Loucy (cell line): Measurements from ENCODE around the gene PPP6C.

ENCODE experiments used
- H2AFZ ChIP-seq: fragments of 200-600 bp; sonication (generic); 2 replicates; pipeline ENCODE4 v1.6.0; 2016; ENCODE audit warnings: antibody characterized with exemption, mild to moderate bottlenecking, low read length, moderate library complexity
- H3F3A ChIP-seq: fragments of 200-600 bp; 2 replicates; pipeline ENCODE4 v1.6.0; 2016; ENCODE audit warnings: antibody characterized with exemption, low read depth, mild to moderate bottlenecking
- H3K27me3 ChIP-seq: fragments of 200-600 bp; sonication (generic); 2 replicates; pipeline ENCODE4 v1.6.1; 2014; ENCODE audit warnings: low read length, mild to moderate bottlenecking; ENCODE audit not compliant: insufficient read depth, poor library complexity, severe bottlenecking
- H3K36me3 ChIP-seq: fragments of 200-600 bp; sonication (generic); 2 replicates; pipeline ENCODE4 v1.6.1; 2016; ENCODE audit warnings: low read length; ENCODE audit not compliant: insufficient read depth
- H3K4me1 ChIP-seq: fragments of 200-600 bp; sonication (generic); 2 replicates; pipeline ENCODE4 v1.5.1; 2014; ENCODE audit warnings: low read length, mild to moderate bottlenecking; ENCODE audit not compliant: insufficient read depth, poor library complexity, severe bottlenecking
- H3K4me2 ChIP-seq: fragments of 200-600 bp; sonication (generic); 2 replicates; pipeline ENCODE4 v1.6.0; 2014; ENCODE audit warnings: antibody characterized with exemption, low read length, low read depth, mild to moderate bottlenecking; ENCODE audit not compliant: poor library complexity, severe bottlenecking
- H3K4me3 ChIP-seq: fragments of 200-600 bp; sonication (generic); 2 replicates; pipeline ENCODE4 v1.5.1; 2014; ENCODE audit warnings: low read length, mild to moderate bottlenecking, mixed read lengths; ENCODE audit not compliant: poor library complexity, severe bottlenecking
- H3K79me2 ChIP-seq: fragments of 200-600 bp; sonication (generic); 2 replicates; pipeline ENCODE4 v1.6.1; 2014; ENCODE audit warnings: low read length; ENCODE audit not compliant: insufficient read depth
- H3K9ac ChIP-seq: fragments of 200-600 bp; sonication (generic); 2 replicates; pipeline ENCODE4 v1.6.0; 2014; ENCODE audit warnings: mild to moderate bottlenecking, low read depth, low read length, moderate library complexity; ENCODE audit not compliant: poor library complexity, severe bottlenecking
- H3K9me2 ChIP-seq: fragments of 200-600 bp; sonication (generic); replicated peaks from 2 replicates; pipeline ENCODE4 v1.6.1; 2016; ENCODE audit warnings: low read depth, low read length, mixed read lengths
- H3K9me3 ChIP-seq: fragments of 200-600 bp; sonication (generic); 2 replicates; pipeline ENCODE4 v1.6.1; 2014; ENCODE audit warnings: mild to moderate bottlenecking, antibody characterized with exemption, low read length, low read depth; ENCODE audit not compliant: insufficient read depth
- H4K20me1 ChIP-seq: fragments of 200-600 bp; sonication (generic); 2 replicates; pipeline ENCODE4 v1.6.0; 2014; ENCODE audit warnings: antibody characterized with exemption, low read length, mild to moderate bottlenecking; ENCODE audit not compliant: insufficient read depth, poor library complexity, severe bottlenecking
- CTCF ChIP-seq: fragments of 200-600 bp; sonication (generic); conservative IDR thresholded peaks from 2 replicates; pipeline ENCODE4 v1.5.1; 2014; ENCODE audit warnings: mild to moderate bottlenecking, antibody characterized with exemption, low read length
- EZH2phosphoT487 ChIP-seq: fragments of 200-600 bp; IDR thresholded peaks from 2 replicates; pipeline ENCODE4 v1.6.1; 2018; ENCODE audit warnings: antibody characterized with exemption, mild to moderate bottlenecking, moderate library complexity, borderline replicate concordance

Gene PPP6C

GRCh38 chr9:125137200-125137599 is 52.4 kb downstream of the PPP6C start:
- Histone ChIP-seq H3K4me1 (peaks cover 37% of the 10 kb centered on the region), H3K9me3 (0 out of 2 replicates have a peak, but pooled peaks cover 7% of the 10 kb centered on the region), H3K36me3 (0 out of 2 replicates have a peak, but pooled peaks cover 4% of the 10 kb centered on the region), H2AFZ (no peak overlapping the region), H3K9me2 (no peaks in the 10 kb centered on the region), H3K4me3 (no peak overlapping the region), H3F3A (no peaks in the 10 kb centered on the region), H4K20me1 (peaks cover 43% of the 10 kb centered on the region), H3K4me2 (peak overlapping the region; percentile 30), H3K27me3 (no peaks in the 10 kb centered on the region), H3K9ac (no peak overlapping the region), H3K79me2 (peaks cover 100% of the 10 kb centered on the region)
- no peak for TF ChIP-seq CTCF
- no peak for TF ChIP-seq EZH2phosphoT487

GRCh38 chr9:125134976-125135375 is 54.6 kb downstream of the PPP6C start:
- no peak overlapping the region for H2AFZ ChIP-seq
- H3K9me2 ChIP-seq, result no peaks in the 10 kb centered on the region
- H3K36me3 ChIP-seq, result 0 out of 2 replicates have a peak, but pooled peaks cover 4% of the 10 kb centered on the region
- no peak overlapping the region for H3K4me2 ChIP-seq
- H3K4me1 ChIP-seq, result peaks cover 27% of the 10 kb centered on the region
- no peaks in the 10 kb centered on the region for H3F3A ChIP-seq
- no peaks in the 10 kb centered on the region for H3K27me3 ChIP-seq
- no peak for TF ChIP-seq CTCF
- TF ChIP-seq EZH2phosphoT487, result no peak
- H4K20me1 ChIP-seq, result peaks cover 36% of the 10 kb centered on the region
- H3K79me2 ChIP-seq, result peaks cover 99% of the 10 kb centered on the region
- 0 out of 2 replicates have a peak, but pooled peaks cover 7% of the 10 kb centered on the region for H3K9me3 ChIP-seq
- no peak overlapping the region for H3K9ac ChIP-seq
- H3K4me3 ChIP-seq, result no peak overlapping the region

GRCh38 chr9:125133403-125134329 is 55.9 kb downstream of the PPP6C start:
- Histone ChIP-seq H3K27me3 (no peaks in the 10 kb centered on the region), H3K4me2 (no peak overlapping the region), H2AFZ (no peak overlapping the region), H3F3A (no peaks in the 10 kb centered on the region), H3K36me3 (0 out of 2 replicates have a peak, but pooled peaks cover 4% of the 10 kb centered on the region), H3K79me2 (peaks cover 97% of the 10 kb centered on the region), H4K20me1 (peaks cover 23% of the 10 kb centered on the region), H3K9me2 (no peaks in the 10 kb centered on the region), H3K4me3 (no peak overlapping the region), H3K4me1 (peaks cover 14% of the 10 kb centered on the region), H3K9ac (no peak overlapping the region), H3K9me3 (0 out of 2 replicates have a peak, but pooled peaks cover 7% of the 10 kb centered on the region)
- TF ChIP-seq CTCF (no peak), EZH2phosphoT487 (no peak)
